Naive B cell (primary cell): ENCODE data around the gene ZFR2. TPM values are rescaled to one million over a fixed set of nuclear protein-coding genes. Genes with fewer than 3 reads are reported as not detected.
A peak's percentile ranks its signal among the peaks of the same experiment; 100 is the strongest.
"Not testable (repeated sequence)": the region's sequence is repeated elsewhere in the genome, so short reads cannot be mapped to it uniquely, and the experiment has no call there.

Experiments
- ATAC-seq, 2 donors: fragments of 150-1000 bp; cut with Tn5 transposase; 2 replicates each; pipeline ENCODE4 v1.10.0; 2021; ENCODE audit warnings: low read depth in 2 of 2, mild to moderate bottlenecking in 2 of 2, moderate library complexity in 2 of 2
- DNase-seq: peaks from one replicate; pipeline ENCODE4 v3.0.0; 2022
- H3K27ac Mint-ChIP-seq, 6 donors: one replicate each; pipeline ENCODE4 v1.8.0; 2020 to 2022; ENCODE audit warnings: mild to moderate bottlenecking in 6 of 6, mixed read lengths in 6 of 6, moderate library complexity in 5 of 6, inconsistent platforms in 2 of 6
- H3K27me3 Mint-ChIP-seq, 3 donors: one replicate each; pipeline ENCODE4 v1.8.0; 2021 to 2022; ENCODE audit warnings: mixed read lengths in 3 of 3, mild to moderate bottlenecking in 1 of 3
- H3K36me3 Mint-ChIP-seq, 2 donors: one replicate each; pipeline ENCODE4 v1.8.0; 2020 to 2022; ENCODE audit warnings: mixed read lengths in 2 of 2, inconsistent platforms in 1 of 2, mild to moderate bottlenecking in 1 of 2
- H3K4me1 Mint-ChIP-seq, 3 donors: one replicate each; pipeline ENCODE4 v1.8.0; 2020 to 2022; ENCODE audit warnings: mixed read lengths in 3 of 3, inconsistent platforms in 1 of 3, mild to moderate bottlenecking in 1 of 3, moderate library complexity in 1 of 3
- H3K4me3 Mint-ChIP-seq, 8 donors: one replicate each; pipeline ENCODE4 v1.8.0; 2020 to 2022; ENCODE audit warnings: mild to moderate bottlenecking in 8 of 8, mixed read lengths in 8 of 8, moderate library complexity in 8 of 8, inconsistent platforms in 2 of 8
- H3K9me3 Mint-ChIP-seq, 7 donors: one replicate each; pipeline ENCODE4 v1.8.0; 2020 to 2022; ENCODE audit warnings: mixed read lengths in 7 of 7, mild to moderate bottlenecking in 5 of 7, inconsistent platforms in 2 of 7, moderate library complexity in 1 of 7
- polyA plus RNA-seq, 6 donors: library from polyadenylated mRNA; unstranded; fragments of 300-500 nt; fragmentation: Illumina TruSeq; gene quantifications; one replicate each; pipeline ENCODE4 v1.2.3, GENCODE V29; 2021; ENCODE audit warnings: low read depth in 6 of 6

The ZFR2 gene
- polyA plus RNA-seq, 6 donors from 2014 or later, result 0.45 to 3.5 (median 0.95) TPM; not detected in 3

- Mint-ChIP-seq H3K36me3 (peaks cover 0 to 15% of the 10 kb centered on the region in 2 donors), H3K4me3 (no peak overlapping the region)
- ATAC-seq, result no peak
Observed at GRCh38 chr19:3765121-3765520, 103.7 kb downstream of the ZFR2 start.

GRCh38 chr19:3762501-3763459, 106.1 kb downstream of the ZFR2 start, which contains the start of gene MRPL54:
TSS of gene MRPL54 (plus strand) at chr19:3762682. CDS start at chr19:3762701, 19 bp downstream.
- H3K4me1 Mint-ChIP-seq, result peaks cover 23 to 40% (median 27%) of the 10 kb centered on the region in 3 donors
- peak; percentile 100 for DNase-seq

More at GRCh38 chr19:3765121-3765520, 103.7 kb downstream of the ZFR2 start:
- no peaks in the 10 kb centered on the region for H3K27me3 Mint-ChIP-seq
- no peak overlapping the region for H3K27ac Mint-ChIP-seq
- peaks cover 0 to 2% (median 0%) of the 10 kb centered on the region in 7 donors for H3K9me3 Mint-ChIP-seq
- peaks cover 27% of the 10 kb centered on the region in 3 donors for H3K4me1 Mint-ChIP-seq
- no peak for DNase-seq

GRCh38 chr19:3762130-3762473, 106.7 kb downstream of the ZFR2 start:
- Mint-ChIP-seq H3K27ac (peak overlapping the region; percentile 99 to 100 (median 100)), H3K4me3 (peak overlapping the region; percentile 91 to 100 (median 99)), H3K27me3 (no peaks in the 10 kb centered on the region), H3K9me3 (peaks cover 0 to 2% (median 0%) of the 10 kb centered on the region in 7 donors), H3K36me3 (peaks cover 0 to 7% of the 10 kb centered on the region in 2 donors), H3K4me1 (peaks cover 23 to 40% (median 27%) of the 10 kb centered on the region in 3 donors)
- DNase-seq (no peak), ATAC-seq (no peak)

More at GRCh38 chr19:3762501-3763459, 106.1 kb downstream of the ZFR2 start, which contains the start of gene MRPL54:
- Mint-ChIP-seq H3K4me3 (peak within 1 kb of the TSS; percentile 91 to 100 (median 99)), H3K27me3 (no peaks in the 10 kb centered on the region), H3K27ac (peak within 1 kb of the TSS; percentile 99 to 100 (median 100)), H3K36me3 (peaks cover 0 to 7% of the 10 kb centered on the region in 2 donors), H3K9me3 (peaks cover 0 to 2% (median 0%) of the 10 kb centered on the region in 7 donors)
- ATAC-seq, result peak; percentile 79 to 82

GRCh38 chr19:3761382-3762129, 107.3 kb downstream of the ZFR2 start, which contains the start of gene APBA3:
TSS of gene APBA3 (minus strand) at chr19:3761692. CDS start at chr19:3760264, 1,428 bp downstream.
- peak; percentile 92 for DNase-seq
- no peaks in the 10 kb centered on the region for H3K27me3 Mint-ChIP-seq
- peak within 1 kb of the TSS; percentile 99 to 100 (median 100) for H3K27ac Mint-ChIP-seq
- H3K4me1 Mint-ChIP-seq, result peaks cover 21 to 40% (median 26%) of the 10 kb centered on the region in 3 donors
- H3K36me3 Mint-ChIP-seq, result peaks cover 0 to 5% of the 10 kb centered on the region in 2 donors
- H3K9me3 Mint-ChIP-seq, result peaks cover 0 to 2% (median 0%) of the 10 kb centered on the region in 7 donors
- peak within 1 kb of the TSS; percentile 91 to 100 (median 99) for H3K4me3 Mint-ChIP-seq
- peak; percentile 50 to 55 for ATAC-seq

GRCh38 chr19:3760871-3761361, 107.9 kb downstream of the ZFR2 start:
- DNase-seq (no peak), ATAC-seq (no peak)
- H3K4me1 Mint-ChIP-seq, result peaks cover 18 to 43% (median 24%) of the 10 kb centered on the region in 3 donors
- peaks cover 0 to 2% (median 0%) of the 10 kb centered on the region in 7 donors for H3K9me3 Mint-ChIP-seq
- peak overlapping the region; percentile 91 to 99 (median 98) for H3K4me3 Mint-ChIP-seq
- H3K27ac Mint-ChIP-seq, result peak overlapping the region; percentile 92 to 99 (median 99)
- no peaks in the 10 kb centered on the region for H3K27me3 Mint-ChIP-seq
- no peaks in the 10 kb centered on the region for H3K36me3 Mint-ChIP-seq

- Mint-ChIP-seq H3K9me3 (peaks cover 0 to 2% (median 0%) of the 10 kb centered on the region in 7 donors), H3K36me3 (no peaks in the 10 kb centered on the region), H3K4me3 (peak overlapping the region in 7 of 8 donors; percentile 12 to 99 (median 95)), H3K27me3 (no peaks in the 10 kb centered on the region), H3K27ac (peak overlapping the region in 4 of 6 donors; percentile 6 to 99 (median 68)), H3K4me1 (peaks cover 27 to 53% (median 36%) of the 10 kb centered on the region in 3 donors)
- DNase-seq (no peak), ATAC-seq (no peak)
Observed at GRCh38 chr19:3759482-3760254, 109.2 kb downstream of the ZFR2 start.

GRCh38 chr19:3758297-3758696, 110.5 kb downstream of the ZFR2 start:
- not testable (repeated sequence) for ATAC-seq, H3K36me3 Mint-ChIP-seq, H3K9me3 Mint-ChIP-seq, H3K27me3 Mint-ChIP-seq, H3K27ac Mint-ChIP-seq, DNase-seq
- peaks cover 27 to 54% (median 37%) of the 10 kb centered on the region in 3 donors for H3K4me1 Mint-ChIP-seq
- peak overlapping the region in 3 of 8 donors; percentile 29 to 74 (median 53) for H3K4me3 Mint-ChIP-seq

GRCh38 chr19:3757705-3758104, 111.1 kb downstream of the ZFR2 start:
- not testable (repeated sequence) for H3K27ac Mint-ChIP-seq, H3K9me3 Mint-ChIP-seq, H3K36me3 Mint-ChIP-seq, H3K27me3 Mint-ChIP-seq, DNase-seq, ATAC-seq
- H3K4me1 Mint-ChIP-seq, result peaks cover 23 to 48% (median 32%) of the 10 kb centered on the region in 3 donors
- peak overlapping the region in 1 of 8 donors; percentile 20 for H3K4me3 Mint-ChIP-seq

Other genes with a start within 250 kb of the ZFR2 start
- 10 to 100 TPM in 1 of 6 donors, 1 to 10 TPM in 5; 2.7 to 15.4 (median 7.9) TPM for gene CACTIN, start 242.2 kb downstream of the ZFR2 start, polyA plus RNA-seq
- gene PIP5K1C, start 168.6 kb downstream of the ZFR2 start, polyA plus RNA-seq, result 10 to 100 TPM in 1 of 6 donors, 1 to 10 TPM in 4, under 1 TPM in 1; 0.41 to 13.4 (median 4.9) TPM
- 1 to 10 TPM in 5 of 6 donors, not detected in 1; 1.2 to 3.8 (median 2.0) TPM for gene TJP3, start 160.7 kb downstream of the ZFR2 start, polyA plus RNA-seq
- 10 to 100 TPM; 28.8 to 51.6 (median 35.3) TPM for gene APBA3, start 107.3 kb downstream of the ZFR2 start, polyA plus RNA-seq
- gene MRPL54, start 106.4 kb downstream of the ZFR2 start, polyA plus RNA-seq, result 100 to 1,000 TPM; 113 to 186 (median 131) TPM
- gene RAX2, start 96.8 kb downstream of the ZFR2 start, polyA plus RNA-seq, result under 1 TPM in 1 of 6 donors, not detected in 5; 0.20 TPM
- gene MATK, start 82.7 kb downstream of the ZFR2 start, polyA plus RNA-seq, result 1 to 10 TPM; 3.2 to 6.7 (median 5.6) TPM
- not detected for gene ATCAY, start 11.6 kb upstream of the ZFR2 start, polyA plus RNA-seq
- not detected for gene NMRK2, start 64.0 kb upstream of the ZFR2 start, polyA plus RNA-seq
- gene DAPK3, start 102.1 kb upstream of the ZFR2 start, polyA plus RNA-seq, result 10 to 100 TPM in 5 of 6 donors, 1 to 10 TPM in 1; 9.4 to 30.8 (median 20.2) TPM
- 100 to 1,000 TPM; 315 to 696 (median 594) TPM for gene EEF2, start 116.4 kb upstream of the ZFR2 start, polyA plus RNA-seq
- gene PIAS4, start 138.7 kb upstream of the ZFR2 start, polyA plus RNA-seq, result 10 to 100 TPM in 1 of 6 donors, 1 to 10 TPM in 5; 5.1 to 12.1 (median 6.1) TPM
- gene ZBTB7A, start 197.9 kb upstream of the ZFR2 start, polyA plus RNA-seq, result 10 to 100 TPM; 13.5 to 41.2 (median 21.2) TPM